Smooth muscle cell of the brain vasculature (primary cell): ENCODE results near the gene OPHN1.
A peak's percentile ranks its signal among the peaks of the same experiment; 100 is the strongest.
"Not testable (repeated sequence)": the region's sequence is repeated elsewhere in the genome, so short reads cannot be mapped to it uniquely, and the experiment has no call there.

Experiments used
- DNase-seq: peaks from one replicate; pipeline ENCODE4 v3.0.0-alpha.2; 2012; ENCODE audit warnings: low read depth, low spot score

OPHN1 gene

DNA sequence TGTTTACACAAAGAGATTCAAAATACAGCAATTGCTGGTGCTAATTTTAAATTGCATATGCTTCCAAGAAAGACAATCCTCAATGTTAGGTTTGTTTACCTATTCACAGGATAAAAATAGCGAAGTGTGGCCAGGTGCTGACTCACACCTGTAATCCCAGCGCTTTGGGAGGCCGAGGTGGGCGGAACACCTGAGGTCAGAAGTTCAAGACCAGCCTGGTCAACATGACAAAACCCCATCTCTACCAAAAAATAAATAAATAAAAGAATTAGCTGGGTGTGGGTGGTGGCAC is 77.7 kb downstream of the OPHN1 start:
- no peak for DNase-seq

DNA sequence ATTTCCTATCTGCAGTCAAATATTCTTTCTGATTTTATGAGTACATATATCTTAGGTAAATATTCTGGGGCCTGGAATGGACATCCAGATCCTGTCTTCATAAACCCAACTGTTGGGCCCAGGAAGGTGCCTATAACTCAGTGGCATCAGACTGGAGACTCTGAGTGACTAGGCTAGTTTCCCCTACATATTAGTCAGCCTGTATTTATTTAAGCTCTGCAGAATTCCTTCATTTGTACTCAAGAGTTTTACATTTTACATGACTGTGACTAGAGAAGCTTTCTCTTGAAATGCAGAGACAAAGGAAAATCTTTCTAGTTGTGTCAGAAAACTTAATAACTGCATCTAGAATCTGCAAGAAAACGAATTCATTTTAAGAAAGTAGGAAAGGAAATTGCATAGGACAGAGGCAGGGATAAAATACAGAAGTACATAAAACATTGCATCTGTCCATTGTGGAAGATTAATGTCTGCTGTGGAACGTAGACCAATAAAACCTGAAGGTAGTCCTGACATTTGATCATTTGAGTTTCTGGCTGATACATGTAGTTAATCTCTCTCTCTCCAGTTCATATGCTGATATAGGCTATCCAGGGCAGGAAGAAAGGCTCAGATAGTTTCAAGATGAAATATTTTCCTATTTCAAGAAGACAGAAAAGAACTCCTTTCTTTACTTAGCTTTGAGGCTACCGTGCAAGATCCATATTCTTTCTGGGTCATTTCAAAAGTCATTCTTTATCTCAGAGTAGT is 78.2 kb downstream of the OPHN1 start:
- DNase-seq, result no peak

DNA sequence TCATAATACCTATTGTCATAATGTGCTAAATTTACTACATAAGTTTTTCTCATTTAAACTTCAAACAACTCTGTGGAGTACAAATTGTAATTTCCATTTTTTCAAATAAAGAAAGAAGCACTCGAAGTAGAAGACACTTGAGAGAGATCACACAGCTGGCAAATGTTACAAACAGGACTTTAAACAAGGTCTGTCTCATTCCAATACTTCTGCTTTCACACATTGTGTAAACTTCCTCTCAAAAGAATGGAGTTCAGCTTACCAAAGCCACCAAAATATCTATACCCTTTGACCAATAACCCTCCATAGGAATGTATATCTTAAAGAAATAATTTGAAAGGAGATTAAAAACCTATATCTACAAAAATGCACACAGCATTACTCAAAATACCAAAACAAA is 88.3 kb downstream of the OPHN1 start:
- DNase-seq, result no peak

DNA sequence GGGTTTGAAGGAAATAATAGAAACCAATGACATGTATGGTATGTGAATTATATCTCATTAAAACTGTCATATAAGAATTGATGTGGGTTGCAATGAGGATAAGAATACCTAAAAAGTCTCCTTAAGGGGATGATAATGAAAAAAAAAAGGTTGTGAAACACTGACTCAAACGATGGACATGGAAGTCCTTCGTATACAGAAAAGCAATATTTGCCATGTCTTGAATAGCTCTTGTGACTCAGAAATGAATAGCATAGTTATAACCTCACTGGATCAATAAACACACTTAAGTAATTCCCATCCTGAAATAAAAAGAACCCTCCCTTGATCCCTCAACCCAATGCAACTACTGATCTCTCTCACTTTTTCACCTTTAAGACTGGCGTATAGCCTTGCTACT is 89.7 kb downstream of the OPHN1 start:
- no peak for DNase-seq

DNA sequence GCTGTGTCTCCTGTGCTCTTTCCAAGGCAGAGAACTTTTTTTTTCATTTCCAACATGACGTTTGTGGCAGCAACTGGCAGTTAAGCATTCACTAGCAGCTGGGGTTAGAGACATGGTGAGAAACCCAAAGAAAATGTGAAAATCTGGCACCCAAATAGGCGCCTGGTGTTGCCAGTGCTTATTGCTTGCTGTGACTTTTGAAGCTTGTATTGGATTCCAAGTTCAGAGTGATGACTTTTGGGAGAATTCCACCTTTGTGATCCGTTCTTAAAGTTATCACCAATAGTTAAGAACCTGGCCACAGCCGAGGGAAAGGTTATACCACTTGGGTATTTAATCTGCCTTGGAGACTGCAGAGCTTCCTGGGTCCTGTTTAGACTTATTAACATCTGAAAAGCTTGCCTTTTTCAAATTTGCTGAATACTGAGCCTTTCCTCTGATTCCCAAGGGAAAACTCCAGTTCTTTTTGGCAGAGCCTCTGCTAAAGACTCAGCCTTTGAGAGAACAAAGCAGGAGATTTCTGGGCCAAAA is 101.0 kb downstream of the OPHN1 start:
- DNase-seq, result no peak

DNA sequence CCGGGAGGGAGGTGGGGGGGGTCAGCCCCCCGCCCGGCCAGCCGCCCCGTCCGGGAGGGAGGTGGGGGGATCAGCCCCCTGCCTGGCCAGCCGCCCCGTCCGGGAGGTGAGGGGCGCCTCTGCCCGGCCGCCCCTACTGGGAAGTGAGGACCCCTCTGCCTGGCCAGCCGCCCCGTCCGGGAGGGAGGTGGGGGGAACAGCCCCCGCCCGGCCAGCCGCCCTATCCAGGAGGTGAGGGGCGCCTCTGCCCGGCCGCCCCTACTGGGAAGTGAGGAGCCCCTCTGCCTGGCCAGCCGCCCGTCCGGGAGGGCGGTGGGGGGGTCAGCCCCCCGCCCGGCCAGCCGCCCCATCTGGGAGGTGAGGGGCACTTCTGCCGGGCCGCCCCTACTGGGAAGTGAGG is 106.5 kb downstream of the OPHN1 start:
- not testable (repeated sequence) for DNase-seq

DNA sequence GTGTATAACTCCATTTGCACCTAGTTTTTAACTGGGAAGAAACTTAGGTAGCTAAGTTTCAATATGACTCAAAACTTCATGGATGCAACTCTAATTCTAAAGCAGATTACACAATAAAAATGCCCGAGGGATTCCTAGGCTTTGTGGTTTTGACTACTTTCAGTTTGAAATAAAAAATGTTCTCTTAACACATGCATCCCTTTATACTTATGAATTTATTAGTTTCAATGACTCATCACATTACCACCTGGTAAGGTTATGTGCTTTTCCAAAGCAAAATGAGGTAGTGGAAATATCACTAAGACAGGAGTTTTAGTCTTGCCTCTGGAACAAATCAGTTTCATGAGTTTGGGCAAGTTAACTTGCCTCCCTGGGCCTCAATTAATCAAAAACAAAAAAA is 125.5 kb downstream of the OPHN1 start:
- peak; percentile 12 for DNase-seq

DNA sequence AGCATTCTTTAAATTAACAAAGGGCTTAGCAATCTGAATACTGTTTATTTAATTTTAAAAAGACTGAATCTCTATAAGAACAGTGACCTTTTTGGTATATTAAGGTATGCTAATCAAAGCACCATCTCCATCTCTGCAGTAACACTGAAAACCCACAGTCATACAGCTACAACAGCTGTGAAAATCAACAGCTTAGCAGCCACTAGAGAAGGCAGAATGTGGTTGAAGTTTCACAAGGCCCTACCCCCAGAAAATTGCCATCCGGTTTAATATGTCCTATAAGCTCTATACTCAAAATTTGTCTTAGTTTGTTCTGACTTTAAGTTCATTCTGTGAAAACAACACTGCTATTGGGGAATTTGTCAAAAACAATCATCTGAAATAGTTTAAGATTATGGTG is 128.7 kb downstream of the OPHN1 start:
- no peak for DNase-seq

DNA sequence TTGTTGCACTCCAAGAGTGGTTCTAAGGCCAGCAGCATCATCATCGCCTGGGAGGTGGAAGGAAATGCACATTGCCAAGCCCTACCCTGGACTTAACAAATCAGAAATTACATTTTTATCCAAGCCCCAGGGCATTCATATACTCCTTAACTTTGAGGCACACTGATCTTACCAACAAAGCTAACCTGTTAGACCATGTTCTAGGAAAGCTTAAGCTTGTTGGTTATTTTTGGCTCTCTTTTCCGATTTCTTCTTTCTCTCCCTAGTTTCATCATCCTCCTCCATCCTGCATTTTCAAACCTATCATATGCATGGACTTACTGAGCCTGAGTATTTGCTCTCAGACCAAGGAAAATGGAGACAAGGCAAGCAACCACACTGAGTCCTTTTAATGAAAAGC is 133.4 kb downstream of the OPHN1 start:
- no peak for DNase-seq

DNA sequence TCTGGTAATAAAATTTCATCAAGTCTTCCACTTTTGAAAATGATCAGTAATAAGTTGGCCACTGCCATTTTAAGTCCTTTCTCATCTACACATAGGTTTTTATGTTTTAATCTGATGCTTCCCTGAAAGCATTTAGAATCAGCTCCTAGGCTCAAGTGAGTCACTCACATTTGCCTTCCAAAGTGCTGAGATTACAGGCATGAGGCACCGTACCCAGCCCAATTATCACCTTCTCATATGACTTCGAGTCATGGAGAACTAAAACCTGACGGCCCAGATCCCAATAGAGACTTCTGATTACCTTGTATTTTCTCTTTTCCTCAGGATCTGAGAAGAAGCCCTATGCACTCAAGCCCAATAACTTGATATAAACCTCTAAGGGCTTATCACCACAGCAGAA is 140.8 kb downstream of the OPHN1 start:
- DNase-seq, result no peak

DNA sequence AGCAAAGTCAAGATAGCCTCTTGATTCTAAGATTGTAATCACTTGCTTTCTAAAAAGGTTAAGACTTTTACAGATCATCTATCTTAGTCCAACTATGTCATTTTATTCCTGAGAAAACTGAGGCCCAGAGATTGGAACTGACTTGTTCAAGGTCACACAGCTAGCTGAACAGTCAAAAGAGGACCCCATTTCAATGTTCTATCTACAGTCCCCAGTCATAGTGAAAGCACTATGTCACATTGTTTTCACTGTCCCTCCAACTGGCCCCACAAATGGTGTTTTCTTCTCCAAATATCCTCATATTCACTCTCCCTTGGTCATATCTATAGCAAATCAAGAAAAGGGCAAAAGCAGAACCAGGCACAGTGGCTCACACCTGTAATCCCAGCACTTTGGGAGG is 145.2 kb downstream of the OPHN1 start:
- no peak for DNase-seq

DNA sequence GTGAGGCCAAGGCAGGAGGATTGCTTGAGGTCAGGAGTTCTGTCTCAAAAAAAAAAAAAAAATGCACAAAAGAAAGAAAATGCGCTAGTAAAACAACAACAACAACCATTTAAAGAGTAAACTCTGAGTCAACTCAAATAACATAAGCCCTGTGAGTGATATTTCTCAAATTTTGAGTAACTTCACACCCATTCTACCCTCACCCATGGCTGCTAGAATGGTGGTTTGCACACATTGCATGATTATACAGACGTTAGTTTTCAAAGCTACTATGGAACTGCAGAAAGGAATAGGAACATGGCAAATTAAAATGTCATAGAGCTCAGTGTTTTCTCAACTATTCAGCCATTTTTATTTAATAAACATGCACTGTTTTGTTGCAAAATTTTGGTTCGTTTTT is 145.9 kb downstream of the OPHN1 start:
- DNase-seq, result no peak

DNA sequence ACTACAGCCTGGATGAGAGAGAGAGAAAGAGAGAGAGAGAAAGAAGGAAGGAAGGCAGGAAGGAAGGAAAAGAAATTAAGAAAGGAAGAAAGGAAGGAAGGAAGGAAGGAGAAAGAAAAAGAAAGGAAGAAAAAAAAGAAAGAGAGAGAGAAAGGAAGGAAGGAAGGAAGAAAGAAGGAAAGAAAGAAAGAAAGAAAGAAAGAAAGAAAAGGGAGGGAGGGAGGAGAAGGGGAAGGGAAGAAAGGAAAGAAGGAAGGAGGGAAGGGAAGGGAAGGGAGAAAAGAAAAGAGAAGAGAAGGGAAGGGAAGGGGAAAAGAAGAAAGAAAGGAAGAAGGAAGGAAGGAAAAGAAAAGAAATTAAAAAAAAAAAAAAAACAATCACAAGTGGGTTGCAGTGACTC is 146.3 kb downstream of the OPHN1 start:
- no peak for DNase-seq

DNA sequence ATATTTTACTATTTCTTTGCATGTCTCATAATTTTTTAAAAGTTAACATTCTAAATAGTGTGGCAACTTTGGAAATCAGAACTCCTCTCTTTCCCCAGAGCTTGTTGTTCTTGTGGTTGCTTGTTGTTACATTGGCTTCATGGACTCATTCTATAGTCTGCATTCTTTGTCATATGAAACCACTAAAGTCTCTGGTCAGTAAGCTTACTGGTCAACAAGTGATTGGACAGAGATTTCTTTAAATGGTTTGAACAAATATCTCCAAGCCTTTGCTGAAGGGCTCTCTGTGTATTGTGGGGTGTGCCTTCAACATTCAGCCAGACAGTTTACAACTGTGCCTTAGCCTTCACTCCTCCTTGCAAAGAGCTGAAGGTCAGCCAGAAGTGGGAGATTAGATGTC is 147.2 kb downstream of the OPHN1 start:
- no peak for DNase-seq

DNA sequence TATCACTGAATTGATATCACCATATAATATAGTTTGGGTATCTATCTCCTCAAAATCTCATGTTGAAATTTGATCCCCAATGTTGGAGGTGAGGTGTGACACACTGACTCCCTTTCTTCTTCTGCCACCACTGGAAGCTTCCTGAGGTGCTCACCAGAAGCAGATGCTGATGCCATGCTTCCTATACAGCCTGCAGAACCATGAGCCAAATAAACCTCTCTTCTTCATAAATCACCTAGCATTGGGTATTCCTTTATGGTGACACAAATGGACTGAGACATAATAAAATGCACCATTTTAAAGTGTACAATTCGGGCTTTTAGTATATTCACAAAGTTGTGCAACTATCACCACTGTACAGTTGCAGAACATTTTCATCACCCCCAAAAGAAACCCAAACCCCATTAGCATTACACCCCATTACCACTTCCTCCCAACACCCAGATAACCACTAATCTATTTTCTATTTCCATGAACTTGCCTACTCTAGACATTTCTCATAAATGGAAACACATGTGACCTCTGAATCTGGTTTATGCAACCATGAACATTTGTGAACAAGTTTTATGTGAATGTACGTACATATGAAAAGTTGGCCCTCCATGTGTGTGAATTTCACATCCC is 148.9 kb downstream of the OPHN1 start:
- no peak for DNase-seq

DNA sequence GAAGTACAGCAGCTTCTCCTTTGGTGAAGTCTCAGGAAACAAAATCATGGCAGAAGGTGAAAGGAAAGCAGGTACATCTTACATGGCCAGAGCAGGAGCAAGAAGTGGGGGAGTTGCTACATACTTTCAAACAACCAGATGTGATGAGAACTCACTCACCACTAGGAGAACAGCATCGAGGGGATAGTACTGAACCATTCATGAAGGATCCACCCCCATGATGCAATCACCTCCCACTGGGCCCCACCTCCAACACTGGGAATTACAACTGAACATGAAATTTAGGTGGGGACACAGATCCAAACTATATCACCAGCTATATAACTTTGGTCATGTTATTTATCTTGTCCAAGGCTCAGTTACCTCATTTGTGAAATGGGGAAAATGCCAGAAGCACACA is 159.4 kb downstream of the OPHN1 start:
- no peak for DNase-seq

DNA sequence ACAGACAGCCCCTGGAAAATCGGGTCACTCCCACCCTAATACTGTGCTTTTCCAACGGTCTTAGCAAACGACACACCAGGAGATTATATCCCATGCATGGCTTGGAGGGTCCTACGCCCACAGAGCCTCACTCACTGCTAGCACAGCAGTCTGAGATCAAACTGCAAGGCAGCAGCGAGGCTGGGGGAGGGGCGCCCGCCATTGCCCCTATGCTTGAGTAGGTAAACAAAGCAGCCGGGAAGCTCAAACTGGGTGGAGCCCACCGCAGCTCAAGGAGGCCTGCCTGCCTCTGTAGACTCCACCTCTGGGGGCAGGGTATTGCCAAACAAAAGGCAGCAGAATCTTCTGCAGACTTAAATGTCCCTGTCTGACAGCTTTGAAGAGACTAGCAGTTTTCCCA is 168.5 kb downstream of the OPHN1 start:
- DNase-seq, result not testable (repeated sequence)

DNA sequence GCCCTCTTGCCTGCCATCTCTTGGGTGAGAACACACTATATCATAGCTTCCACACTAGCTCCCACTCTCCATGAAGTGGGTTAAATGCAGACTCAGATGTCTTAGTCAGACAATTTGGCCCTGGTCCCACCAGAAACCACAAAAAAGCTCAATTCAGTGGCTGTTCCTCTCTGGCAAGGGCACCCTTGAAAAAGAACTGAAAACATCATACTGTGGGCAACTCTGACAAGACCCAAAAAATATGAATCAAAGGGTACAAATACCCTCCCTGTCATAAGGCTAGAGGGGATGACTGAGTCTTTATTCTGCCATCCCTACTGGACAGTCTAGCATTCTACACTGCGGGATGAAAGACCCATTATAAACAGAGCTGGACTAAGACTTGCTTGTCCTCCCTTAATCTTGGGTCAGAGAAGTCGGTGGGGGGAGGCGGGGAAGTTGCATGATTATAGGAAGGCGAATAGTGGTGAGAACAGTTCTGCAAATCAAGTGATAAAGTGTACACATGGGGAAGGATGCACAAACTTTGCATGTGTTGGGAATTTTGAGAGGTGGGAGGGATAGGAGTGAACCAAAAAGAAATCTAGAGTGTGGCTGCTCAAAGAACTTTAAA is 172.1 kb downstream of the OPHN1 start:
- no peak for DNase-seq

DNA sequence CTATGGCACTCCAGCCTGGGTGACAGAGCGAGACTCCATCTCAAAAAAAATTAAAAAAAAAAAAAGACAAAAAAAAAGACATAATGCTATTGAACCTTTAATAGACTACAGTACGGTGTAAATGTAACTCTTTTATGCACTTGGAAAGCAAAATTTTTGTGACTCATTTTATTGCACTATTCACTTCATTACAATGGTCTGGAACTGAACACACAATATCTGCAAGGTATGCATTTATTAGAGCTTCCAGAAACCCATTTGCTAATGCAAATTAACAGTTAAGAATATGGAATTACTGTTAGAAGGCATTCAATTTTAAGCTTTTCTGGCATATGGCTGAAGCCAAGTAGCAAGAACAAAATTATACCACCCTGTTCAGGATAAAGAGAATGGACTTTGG is 176.3 kb downstream of the OPHN1 start:
- DNase-seq, result no peak

DNA sequence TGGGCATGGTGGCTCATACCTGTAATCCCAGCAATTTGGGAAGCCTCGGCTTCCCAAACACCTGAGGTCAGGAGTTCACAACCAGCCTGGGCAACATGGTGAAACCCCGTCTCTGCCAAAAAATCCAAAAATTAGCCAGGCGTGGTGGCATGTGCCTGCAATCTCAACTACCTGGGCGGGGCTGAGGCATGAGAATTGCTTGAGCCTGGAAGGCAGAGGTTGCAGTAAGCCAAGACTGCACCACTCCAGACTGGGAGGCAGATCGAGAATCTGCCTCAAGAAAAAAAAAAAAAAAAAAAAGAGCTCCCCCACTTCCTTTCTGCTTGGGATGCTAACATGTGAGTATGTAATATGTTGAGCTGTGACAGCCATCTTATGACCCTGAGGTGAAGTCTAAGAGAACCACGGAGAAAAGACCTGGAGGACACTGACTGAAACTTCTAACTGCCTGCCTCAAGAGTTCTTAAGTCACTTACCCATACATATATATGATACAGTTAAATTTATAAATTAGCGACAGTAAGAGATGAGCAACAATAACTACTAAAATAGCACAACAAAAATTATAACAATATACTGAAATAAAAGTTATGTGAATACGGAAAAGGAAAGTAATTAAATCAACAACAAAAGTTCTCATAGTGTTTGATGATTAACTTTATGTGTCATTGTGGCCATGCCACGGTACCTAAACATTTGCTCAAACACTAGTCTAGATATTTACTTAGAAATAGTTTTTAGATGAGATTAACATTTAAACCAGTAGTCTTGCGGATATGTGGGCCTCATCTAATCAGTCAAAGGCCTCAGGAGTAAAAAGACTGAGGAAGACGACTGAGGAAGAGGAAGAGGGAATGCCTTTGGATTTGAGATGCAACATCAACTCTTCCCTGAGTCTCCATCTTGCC is 178.3 kb downstream of the OPHN1 start:
- no peak for DNase-seq

DNA sequence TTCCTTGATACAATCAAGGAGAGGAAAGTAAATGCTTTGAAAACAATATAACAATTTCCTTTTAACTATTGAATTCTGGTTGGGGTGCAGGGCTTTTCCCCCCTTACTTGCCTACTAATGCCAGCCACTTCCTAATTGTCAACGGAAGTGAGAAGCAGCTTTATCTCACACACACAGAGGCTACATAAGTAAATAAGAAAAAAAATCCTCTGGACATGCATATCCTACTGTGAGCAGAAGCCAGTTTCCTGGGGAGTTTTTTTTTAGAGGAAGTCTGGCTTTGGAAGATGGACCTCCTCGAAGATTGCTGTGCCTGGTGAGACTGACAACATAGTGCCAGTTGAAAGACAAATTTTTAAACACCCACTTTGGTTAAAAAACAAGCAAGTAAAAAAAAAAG is 180.6 kb downstream of the OPHN1 start:
- DNase-seq, result no peak

DNA sequence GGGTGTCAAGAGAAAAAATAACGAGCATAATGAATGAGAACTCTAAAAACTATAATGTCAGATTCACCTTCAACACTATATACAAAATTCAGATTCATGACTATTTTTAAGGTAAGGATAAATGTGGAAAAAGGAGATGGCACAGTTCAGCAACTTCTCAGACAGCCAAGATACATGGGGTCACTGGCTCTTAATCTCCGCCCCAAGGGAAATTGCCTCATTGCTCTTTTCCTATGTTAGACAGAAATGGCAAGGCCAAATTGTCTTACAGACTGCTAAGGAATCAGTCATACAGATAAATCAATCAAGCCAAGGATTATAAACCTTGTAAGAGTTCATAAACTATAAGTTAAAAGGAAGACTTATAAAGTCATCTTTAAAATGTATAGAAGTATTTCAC is 183.4 kb downstream of the OPHN1 start:
- DNase-seq, result no peak
